Endothelial cell of umbilical vein (primary cell): ENCODE measurements around the gene NAE1. TPM values are rescaled to one million over a fixed set of nuclear protein-coding genes. Genes with fewer than 3 reads are reported as not detected.

Experiments used
- BruUV-seq: library from RNA; stranded (reverse); fragments of 400-500 nt; replicated peaks from 2 replicates; lab custom pipeline; 2021; lab: Mats Ljungman, UMichigan
- CTCF ChIA-PET: fragments of 300-600, 350-600 bp; sonication (Branson Sonifier 250); formaldehyde crosslinking; loops from one replicate; lab custom pipeline; 2021; ENCODE audit warnings: antibody characterized with exemption, inconsistent platforms; lab: Charles Lee
- POLR2A ChIA-PET: fragments of 300-600, 350-600 bp; sonication (Branson Sonifier 250); formaldehyde crosslinking; loops from one replicate; lab custom pipeline; 2021; ENCODE audit warnings: antibody characterized with exemption, inconsistent platforms; lab: Charles Lee
- DNase-seq: peaks from one replicate; pipeline ENCODE4 v3.0.0-alpha.2; 2011; ENCODE audit warnings: low read depth, low spot score
- FAIRE-seq: peaks from 2 replicates; lab custom pipeline; 2011; peaks lifted over from hg19 to GRCh38; lab: Jason Lieb, UNC
- H2AFZ ChIP-seq: 2 replicates; pipeline ENCODE4 v1.6.0; 2012; ENCODE audit warnings: low read depth, low read length, control low read depth, inconsistent platforms
- H3K27ac ChIP-seq: 2 replicates; pipeline ENCODE4 v1.5.1; 2011; ENCODE audit warnings: low read depth, mild to moderate bottlenecking, control low read depth, low read length, moderate library complexity; ENCODE audit not compliant: insufficient read depth
- H3K27me3 ChIP-seq, 2 experiments: 2 replicates each; pipeline versions ENCODE4 v1.6.0 to v1.6.1; 2011; ENCODE audit warnings: low read length in 2 of 2, mixed read lengths in 1 of 2; ENCODE audit not compliant: control insufficient read depth in 2 of 2, insufficient read depth in 2 of 2
- H3K36me3 ChIP-seq, 2 experiments: 2 replicates in 1 of 2; 3 replicates in 1 of 2; pipeline ENCODE4 v1.5.1; 2011; ENCODE audit warnings: low read length in 2 of 2, mild to moderate bottlenecking in 1 of 2, moderate library complexity in 1 of 2; ENCODE audit not compliant: control insufficient read depth in 2 of 2, insufficient read depth in 2 of 2; ENCODE audit errors: extremely low read depth in 1 of 2
- H3K4me1 ChIP-seq: 3 replicates; pipeline ENCODE4 v1.5.1; 2011; ENCODE audit warnings: mild to moderate bottlenecking, low read length; ENCODE audit not compliant: control insufficient read depth, insufficient read depth; ENCODE audit errors: extremely low read depth
- H3K4me2 ChIP-seq: 2 replicates; pipeline ENCODE4 v1.6.1; 2011; ENCODE audit warnings: low read length, control low read depth, mixed read lengths; ENCODE audit not compliant: insufficient read depth
- H3K4me3 ChIP-seq, 3 experiments: fragments of 200-600 bp in 1 of 3; sonication (generic), shearing (Covaris generic) in 1 of 3; replicated peaks in 1 of 3; 2 replicates each; pipeline ENCODE4 v1.5.1; 2011 to 2016; ENCODE audit warnings: control low read depth in 3 of 3, low read length in 3 of 3, mild to moderate bottlenecking in 2 of 3, inconsistent platforms in 1 of 3, low read depth in 1 of 3, moderate library complexity in 1 of 3; ENCODE audit not compliant: insufficient read depth in 1 of 3
- H3K79me2 ChIP-seq: 2 replicates; pipeline ENCODE4 v1.6.0; 2012; ENCODE audit warnings: low read length, inconsistent platforms; ENCODE audit not compliant: control insufficient read depth, insufficient read depth
- H3K9ac ChIP-seq: replicated peaks from 2 replicates; pipeline ENCODE3; 2011; ENCODE audit warnings: low read length, control low read depth; ENCODE audit not compliant: insufficient read depth; ENCODE audit errors: extremely low read depth
- H3K9me1 ChIP-seq: replicated peaks from 3 replicates; pipeline ENCODE4 v1.6.0; 2011; ENCODE audit warnings: mild to moderate bottlenecking, low read length; ENCODE audit not compliant: control insufficient read depth, insufficient read depth; ENCODE audit errors: extremely low read depth
- H3K9me3 ChIP-seq: replicated peaks from 2 replicates; pipeline ENCODE4 v1.5.1; 2012; ENCODE audit warnings: low read length, inconsistent platforms; ENCODE audit not compliant: control insufficient read depth, insufficient read depth
- H4K20me1 ChIP-seq: replicated peaks from 2 replicates; pipeline ENCODE3; 2011; ENCODE audit warnings: mild to moderate bottlenecking, low read length; ENCODE audit not compliant: control insufficient read depth, insufficient read depth; ENCODE audit errors: extremely low read depth
- CTCF ChIP-seq, 2 donors: IDR thresholded peaks; 1 replicate in 1 of 2; 2 replicates in 1 of 2; pipeline ENCODE4 v1.5.1; 2011; ENCODE audit warnings: low read length in 2 of 2, mild to moderate bottlenecking in 2 of 2, moderate library complexity in 2 of 2, control low read depth in 1 of 2, inconsistent platforms in 1 of 2, low read depth in 1 of 2; ENCODE audit not compliant: insufficient read depth in 1 of 2; ENCODE audit errors: extremely low read depth in 1 of 2
- EZH2 ChIP-seq: IDR thresholded peaks from 2 replicates; pipeline ENCODE4 v1.6.1; 2012; ENCODE audit warnings: borderline replicate concordance, low read depth, mild to moderate bottlenecking, moderate library complexity, low read length, inconsistent platforms; ENCODE audit not compliant: severe bottlenecking
- FOS ChIP-seq: IDR thresholded peaks from 2 replicates; pipeline ENCODE4 v1.6.1; 2011; ENCODE audit warnings: mild to moderate bottlenecking, low read length, moderate library complexity, borderline replicate concordance; ENCODE audit not compliant: insufficient read depth
- GATA2 ChIP-seq: IDR thresholded peaks from 2 replicates; pipeline ENCODE4 v1.7.0; 2011; ENCODE audit warnings: low read depth, mild to moderate bottlenecking, moderate library complexity, mixed read lengths, low read length; ENCODE audit not compliant: insufficient read length, insufficient read depth
- JUN ChIP-seq: IDR thresholded peaks from 2 replicates; pipeline ENCODE4 v1.6.1; 2011; ENCODE audit warnings: borderline replicate concordance, low read depth; ENCODE audit not compliant: insufficient read length, insufficient read depth
- MAX ChIP-seq: IDR thresholded peaks from 2 replicates; pipeline ENCODE4 v1.6.1; 2011; ENCODE audit not compliant: insufficient read depth, insufficient read length
- MYC ChIP-seq: IDR thresholded peaks from one replicate; pipeline ENCODE4 v1.6.1; 2011; ENCODE audit warnings: mild to moderate bottlenecking, low read depth, low read length
- POLR2A ChIP-seq: IDR thresholded peaks from 2 replicates; pipeline ENCODE4 v1.6.1; 2012; ENCODE audit warnings: low read depth, mild to moderate bottlenecking, control low read depth, low read length
- POLR2AphosphoS5 ChIP-seq: IDR thresholded peaks from 2 replicates; pipeline ENCODE4 v1.6.1; 2012; ENCODE audit warnings: low read depth, mild to moderate bottlenecking, control low read depth, low read length, moderate library complexity; ENCODE audit not compliant: insufficient read depth
- dilution Hi-C: fragments of 300-500 bp; cut with MboI; formaldehyde crosslinking; loops from one replicate; pipeline ENCODE4 v1.15.0; 2019; ENCODE audit warnings: low sequenced_read_pairs; ENCODE audit not compliant: extremely low pct_ligation_motif_present
- intact Hi-C: fragments of 100-400 bp; cut with micrococcal nuclease; formaldehyde crosslinking; loops from one replicate; pipeline ENCODE4 v1.10.0; 2022
- polyA plus RNA-seq, 4 experiments: library from polyadenylated mRNA; depleted of rRNA in 3 of 4; stranded (reverse) in 3 of 4; unstranded in 1 of 4; fragments of >200 nt; gene quantifications; 2 replicates each; pipeline versions ENCODE4 v1.2.1 to v1.2.3, GENCODE V29; 2011 to 2012; ENCODE audit warnings: missing spikeins in 1 of 4
- total RNA-seq: library from RNA; stranded (reverse); gene quantifications from 2 replicates; pipeline ENCODE4 v1.2.3, GENCODE V29; 2021

NAE1 gene
- total and polyA plus RNA-seq, 2 donors (not counting 3 experiments of a cell fraction or from before 2014, with no cell fraction given): 23.6 to 64.3 TPM

DNA sequence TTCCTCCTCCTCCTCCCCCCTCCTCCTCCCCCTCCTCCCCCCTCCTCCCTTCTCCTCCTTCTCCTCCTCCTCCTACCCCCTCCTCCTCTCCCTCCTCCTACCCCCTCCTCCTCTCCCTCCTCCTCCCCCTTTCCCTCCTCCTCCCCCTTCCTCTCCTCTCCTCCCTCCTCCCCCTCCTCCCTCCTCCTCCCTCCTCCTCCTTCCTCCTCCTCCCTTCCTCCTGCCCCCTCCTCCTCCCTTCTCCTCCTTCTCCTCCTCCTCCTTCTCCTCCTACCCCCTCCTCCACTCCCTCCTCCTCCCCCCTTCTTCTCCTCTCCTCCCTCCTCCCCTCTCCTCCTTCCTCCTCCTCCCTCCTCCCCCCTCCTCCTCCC lies 42.9 kb upstream of the NAE1 start:
- H3K4me1 ChIP-seq: peaks cover 12% of the 10 kb centered on the region
- no peak for TF ChIP-seq JUN
- TF ChIP-seq CTCF (IDR thresholded peaks at IDR 0.05; ENCODE audit: extremely low read depth in 1 of 2, insufficient read depth in 1 of 2, low read depth in 1 of 2, low read length in 2 of 2): no peak
- TF ChIP-seq MAX: no peak
- TF ChIP-seq POLR2A: no peak
- TF ChIP-seq EZH2: no peak
- no peak for TF ChIP-seq FOS
- no peak for TF ChIP-seq POLR2AphosphoS5
- TF ChIP-seq GATA2: no peak
- no peak for TF ChIP-seq MYC
- no peak overlapping the region for H3K9ac ChIP-seq
- BruUV-seq: no TSS peak
- peaks cover 0 to 2% of the 10 kb centered on the region in 2 experiments for H3K27me3 ChIP-seq
- H3K79me2 ChIP-seq: no peaks in the 10 kb centered on the region
- POLR2A ChIA-PET: interaction anchor here (0.5 to 1.2 kb wide), 2 partner anchors 43 to 136 kb away, joined by 6 to 11 read pairs; partner anchors contain the start of gene NAE1
- no peaks in the 10 kb centered on the region for H4K20me1 ChIP-seq
- H3K9me1 ChIP-seq: no peaks in the 10 kb centered on the region
- CTCF ChIA-PET: interaction anchor here (1.0 to 3.7 kb wide), 28 partner anchors 8 to 467 kb away, joined by 3 to 69 read pairs (median 4); partner anchors contain the start of genes CA7, CMTM2 and NAE1
- dilution Hi-C loops (no loop called here), intact Hi-C loops (loop anchor here (1.0 kb wide), 4 partner anchors 42 to 211 kb away; no protein-coding TSS in a partner anchor)
- DNase-seq: no peak
- no peak overlapping the region for H3K27ac ChIP-seq
- H3K36me3 ChIP-seq: no peaks in the 10 kb centered on the region
- FAIRE-seq: no peak
- H3K9me3 ChIP-seq: no peaks in the 10 kb centered on the region
- no peak overlapping the region for H3K4me2 ChIP-seq
- no peak overlapping the region for H2AFZ ChIP-seq
- no peak overlapping the region for H3K4me3 ChIP-seq
